HG02798 (cell line): ENCODE data around the gene MIGA2.

Experiments used
- ATAC-seq: cut with Tn5 transposase; IDR thresholded peaks from one replicate; pipeline ENCODE4 v1.9.1; 2021; ENCODE audit warnings: mild to moderate bottlenecking; ENCODE audit not compliant: unreplicated experiment, poor library complexity

The MIGA2 gene

GRCh38 chr9:129010267-129010975 lies 26.0 kb upstream of the MIGA2 start:
- no peak for ATAC-seq

DNA sequence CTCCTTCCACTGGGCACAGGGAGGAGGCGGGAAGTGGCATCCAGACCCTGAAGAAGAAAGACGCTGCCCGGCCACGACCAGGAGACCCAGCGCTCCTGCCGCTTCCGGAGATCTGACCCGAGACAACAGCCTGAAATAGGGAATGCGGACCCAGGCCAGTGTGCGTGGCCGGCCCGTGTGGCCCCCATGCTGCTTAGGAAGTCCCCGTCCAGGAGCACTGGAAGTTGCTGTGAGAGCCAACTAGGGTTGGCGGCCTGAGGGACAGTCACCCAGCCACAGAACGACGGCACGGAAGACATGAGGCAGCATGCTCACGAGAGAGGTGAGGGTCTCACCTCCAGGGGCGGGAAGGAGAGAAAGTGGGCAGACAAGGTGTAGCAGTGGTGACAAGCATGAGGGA lies 25.3 kb upstream of the MIGA2 start:
- no peak for ATAC-seq

- ATAC-seq = no peak
These were observed 24.7 kb upstream of the MIGA2 start for GRCh38 chr9:129011761-129012181.

GRCh38 chr9:129012343-129012742 lies 24.1 kb upstream of the MIGA2 start:
- ATAC-seq = no peak

DNA sequence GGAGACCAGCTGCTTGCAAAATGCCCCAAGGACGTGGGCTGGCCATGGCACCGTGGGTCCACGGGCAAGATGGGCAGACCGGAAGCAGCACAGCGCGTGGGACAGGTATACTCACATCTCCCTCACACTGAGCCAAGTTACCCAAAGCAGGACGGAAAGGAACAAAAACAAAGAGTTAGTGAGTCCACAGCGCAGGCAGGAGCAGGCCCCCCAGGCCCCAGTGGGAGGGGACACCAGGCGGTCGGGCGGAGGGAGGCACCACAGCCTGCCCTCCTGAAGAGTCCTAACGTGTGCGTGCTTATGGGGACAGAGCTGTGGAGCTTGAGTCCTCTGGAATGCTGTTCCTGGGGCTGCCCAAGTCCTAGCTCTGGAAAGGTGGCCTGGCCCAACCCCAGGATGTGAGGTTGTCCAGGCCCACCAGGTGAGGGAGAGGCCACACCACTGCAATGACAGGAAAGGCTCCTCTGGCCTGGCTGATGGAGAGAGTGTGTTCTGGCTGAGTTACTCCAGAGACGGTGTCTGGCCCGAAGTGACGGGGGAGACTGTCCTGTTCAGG lies 23.5 kb upstream of the MIGA2 start:
- no peak for ATAC-seq

GRCh38 chr9:129013674-129014073 lies 22.8 kb upstream of the MIGA2 start:
- no peak for ATAC-seq

GRCh38 chr9:129014124-129014523 lies 22.3 kb upstream of the MIGA2 start:
- ATAC-seq = no peak

DNA sequence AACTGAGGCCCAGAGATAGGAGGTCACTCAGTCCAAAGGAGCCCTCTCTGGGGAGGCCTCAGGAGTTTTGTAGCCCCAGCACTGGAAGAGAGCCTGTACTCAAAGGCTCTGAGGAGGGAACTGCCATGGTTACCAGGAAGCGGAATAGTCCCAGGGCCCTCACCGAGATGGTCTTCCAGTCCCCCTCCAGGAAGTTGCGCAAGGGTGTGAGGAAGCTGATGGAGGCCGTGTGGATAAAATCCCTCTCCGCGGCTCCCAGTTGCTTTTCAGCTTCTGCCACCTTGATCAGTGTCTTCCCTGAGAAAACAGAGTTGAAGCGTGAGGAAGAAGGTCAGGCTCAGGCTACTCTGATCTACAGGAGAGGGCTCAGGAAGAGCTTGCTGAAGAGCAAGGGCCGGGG lies 21.8 kb upstream of the MIGA2 start:
- ATAC-seq = no peak

DNA sequence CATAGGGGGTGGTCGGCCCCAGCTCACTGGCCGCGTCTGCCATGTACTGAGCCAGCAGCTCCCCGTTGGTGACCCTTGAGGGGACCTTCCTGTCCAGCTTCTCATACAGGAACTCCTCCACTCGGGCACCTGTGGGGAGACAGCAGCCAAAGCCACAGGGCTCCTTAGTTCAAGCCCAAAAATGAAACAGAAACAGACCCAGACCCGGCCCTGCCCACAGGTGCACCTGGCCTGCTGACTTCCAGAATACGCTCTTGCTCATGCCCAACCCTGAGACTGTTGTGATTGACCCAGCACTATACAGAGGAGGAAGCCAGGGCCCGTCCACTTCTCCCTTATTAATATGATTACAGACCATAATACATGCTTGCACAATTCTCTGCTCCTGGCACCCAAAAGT lies 15.3 kb upstream of the MIGA2 start:
- peak; percentile 76 for ATAC-seq

GRCh38 chr9:129022037-129022436 lies 14.4 kb upstream of the MIGA2 start:
- ATAC-seq = no peak

GRCh38 chr9:129023036-129023907 lies 13.2 kb upstream of the MIGA2 start:
- ATAC-seq = no peak

DNA sequence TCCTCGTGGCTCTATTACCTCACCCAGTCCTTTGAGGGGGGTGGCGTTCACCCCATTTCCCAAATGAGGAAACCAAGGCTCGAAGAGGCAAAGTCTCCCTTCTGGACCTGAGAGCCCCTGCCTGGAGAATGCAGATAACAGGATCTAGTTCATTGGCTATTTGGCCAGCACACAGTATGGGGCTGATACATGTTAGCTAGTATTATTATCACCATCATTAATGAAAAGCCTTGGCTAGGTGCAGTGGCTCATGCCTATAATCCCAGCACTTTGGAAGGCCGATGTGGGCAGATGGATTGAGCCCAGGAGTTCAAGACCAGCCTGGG lies 12.6 kb upstream of the MIGA2 start:
- ATAC-seq = no peak

DNA sequence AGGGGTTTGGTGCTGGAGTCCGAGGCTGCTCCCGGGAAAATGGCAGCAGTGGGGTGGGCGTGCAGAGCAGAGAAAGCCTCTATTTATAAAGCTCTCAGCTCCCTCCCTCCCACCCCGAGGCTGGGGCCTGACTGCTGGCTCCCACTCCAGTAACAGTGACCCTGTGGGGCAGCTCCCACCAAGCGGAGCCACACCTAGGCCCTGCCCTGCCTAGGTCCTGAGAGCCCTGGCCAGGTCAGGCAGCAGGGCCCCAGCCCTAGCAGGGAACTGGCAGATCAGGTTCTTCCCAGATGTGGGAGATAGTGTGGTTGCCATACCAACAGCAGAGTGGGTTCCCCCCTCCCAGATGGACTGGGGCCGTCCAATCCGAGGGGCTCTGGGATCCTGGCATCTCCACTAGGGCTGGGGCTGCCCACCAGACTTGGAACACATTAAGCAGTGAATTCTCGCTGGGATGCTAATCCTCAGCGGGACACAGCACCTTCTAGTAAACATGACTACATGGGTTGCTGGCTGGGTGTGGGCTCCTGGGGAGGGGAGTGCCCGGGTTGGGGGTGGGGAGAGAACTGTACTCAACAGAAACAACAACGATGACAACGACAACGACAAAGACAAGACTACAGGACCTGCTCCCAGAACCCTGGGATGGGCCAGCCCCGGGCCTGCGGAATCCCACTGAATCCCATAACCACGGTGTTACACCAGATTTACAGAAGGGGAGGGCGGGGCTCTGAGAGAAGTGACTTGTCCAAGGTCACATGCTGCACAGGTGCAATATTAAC lies 9.8 kb upstream of the MIGA2 start:
- ATAC-seq = no peak

- ATAC-seq = no peak
These were observed 9.2 kb upstream of the MIGA2 start for GRCh38 chr9:129027224-129027684.

DNA sequence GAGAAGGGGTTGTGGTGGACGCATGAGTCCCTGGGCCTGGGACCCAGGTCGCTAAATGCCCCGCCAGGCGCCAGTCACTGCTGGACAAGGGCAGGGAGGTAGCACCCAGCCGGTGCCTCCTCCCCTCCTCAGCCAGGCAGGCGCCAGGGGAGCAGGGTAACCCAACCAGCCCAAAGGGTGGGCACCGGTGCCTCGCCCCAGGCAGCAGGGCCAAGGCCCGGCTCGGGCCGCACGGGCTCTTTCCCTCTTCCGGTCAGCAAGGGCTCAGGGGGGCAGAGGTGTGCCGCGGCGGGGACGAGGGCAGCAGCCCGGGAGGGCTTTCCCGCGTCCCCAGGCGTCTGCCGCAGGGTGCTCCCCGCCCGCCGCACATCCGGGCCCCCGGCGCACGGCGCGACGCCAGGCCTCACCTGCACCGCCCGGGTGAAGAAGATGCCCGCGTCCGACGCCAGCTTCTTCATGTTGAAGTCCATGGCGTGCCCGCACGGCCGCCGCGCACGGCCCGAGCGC lies 8.7 kb upstream of the MIGA2 start:
- peak; percentile 41 for ATAC-seq

DNA sequence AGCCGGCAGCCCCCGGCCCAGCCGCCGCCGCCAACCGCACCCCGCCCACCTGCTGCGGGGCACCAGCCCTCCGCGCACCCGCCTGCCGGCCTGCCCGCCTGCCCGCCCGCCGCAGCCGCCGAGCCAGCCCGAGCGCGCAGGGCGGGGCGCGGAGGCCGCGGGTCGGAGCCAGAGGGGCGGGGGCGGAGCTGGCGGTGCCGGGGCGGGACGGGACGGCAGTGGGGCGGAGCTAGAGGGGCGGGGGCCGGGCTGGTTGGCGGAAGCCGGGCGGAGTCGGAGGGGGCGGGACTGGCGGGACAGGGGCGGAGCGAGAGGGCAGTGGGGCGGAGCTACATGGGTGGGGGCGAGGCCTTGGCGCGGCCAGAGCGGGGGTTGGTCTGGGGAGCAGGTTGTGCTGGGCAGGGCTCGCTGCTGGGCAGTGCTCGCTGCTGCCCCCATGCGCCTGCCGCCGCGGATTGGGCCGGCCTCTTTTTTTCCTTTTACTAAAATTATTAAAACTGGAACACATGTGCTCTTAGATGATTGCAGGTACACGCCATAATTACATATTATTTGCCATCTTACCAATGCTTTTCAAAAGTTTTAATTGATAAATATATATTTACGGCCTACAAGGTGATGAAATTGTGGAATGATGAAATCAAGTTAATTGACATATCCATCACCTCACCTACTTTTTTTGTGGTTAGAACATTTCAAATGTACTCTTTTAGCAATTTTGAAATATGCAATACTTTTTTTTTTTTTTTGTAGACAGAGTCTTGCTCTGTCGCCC lies 8.0 kb upstream of the MIGA2 start, which contains the start of gene SH3GLB2:
TSS of gene SH3GLB2 (minus strand) at position 140 of the 775 bp plus-strand sequence. CDS start 177 bp downstream, outside the sequence.
- ATAC-seq = peak; percentile 86

DNA sequence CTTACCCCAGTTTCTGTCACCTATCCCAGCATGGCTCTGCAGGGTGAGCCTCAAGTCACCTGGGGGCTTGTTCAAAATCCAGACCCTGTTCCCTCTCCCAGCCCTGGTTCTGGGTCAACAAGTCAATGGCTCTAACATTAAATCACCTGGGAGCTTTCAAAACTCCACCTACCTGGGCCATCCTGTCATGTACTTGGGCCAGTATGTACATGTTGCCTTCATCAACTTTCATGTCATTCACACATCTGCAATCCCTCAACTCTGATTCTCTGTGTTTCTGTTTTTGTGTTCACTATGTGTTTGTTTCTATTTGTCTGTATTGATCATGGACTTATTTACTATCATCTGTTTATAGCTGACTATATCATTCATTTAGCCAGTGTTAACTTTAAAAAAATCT lies 6.2 kb upstream of the MIGA2 start:
- ATAC-seq = no peak

DNA sequence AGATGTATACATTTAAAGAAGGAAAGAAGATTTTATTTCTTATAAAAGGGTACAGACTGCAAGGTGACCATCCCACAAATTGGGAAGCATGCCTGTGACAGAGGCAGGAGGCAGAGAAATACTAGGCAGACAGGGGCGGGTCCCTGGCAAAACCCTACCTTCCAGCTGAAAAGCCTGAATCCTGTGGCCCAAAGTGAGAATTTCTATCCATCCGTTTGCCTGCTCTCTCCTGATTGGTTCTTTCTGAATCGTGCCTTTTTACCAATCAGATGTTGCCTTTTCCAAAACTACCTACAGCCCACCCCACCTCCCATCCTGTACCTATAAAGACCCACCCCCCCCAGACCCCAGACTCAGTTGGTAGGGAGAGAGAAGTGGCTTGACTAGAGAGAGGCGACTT lies 4.9 kb upstream of the MIGA2 start:
- ATAC-seq = no peak

- no peak for ATAC-seq
These were observed 3.8 kb upstream of the MIGA2 start for GRCh38 chr9:129032541-129033159.
